ENCODE data around the gene RFC4. TPM values are rescaled to one million over a fixed set of nuclear protein-coding genes. Genes with fewer than 3 reads are reported as not detected.

Gene RFC4
- total and polyA plus RNA-seq, 2 experiments from 2014 or later = 73.3 to 107 TPM

DNA sequence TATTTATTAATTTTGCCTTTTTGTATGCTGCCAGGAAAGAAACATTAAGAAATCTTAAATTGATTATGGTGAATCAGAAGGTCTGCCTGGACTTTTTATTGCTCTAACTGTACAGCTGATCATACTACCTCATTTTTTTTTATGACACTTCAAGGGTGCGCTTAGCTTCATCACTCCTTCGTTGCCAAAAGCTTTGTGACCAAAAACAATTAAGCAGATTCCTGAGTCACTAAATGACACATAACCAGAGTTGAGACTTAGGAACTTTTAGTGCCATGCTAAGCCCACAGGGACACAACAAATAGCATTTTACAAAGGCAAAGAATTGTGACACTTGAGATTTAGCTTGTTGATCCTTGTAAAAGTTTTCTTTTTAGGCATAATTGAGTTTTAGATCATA is 41.2 kb upstream of the RFC4 start (continued):
- TF ChIP-seq REST (IDR thresholded peaks at IDR 0.05; ENCODE audit: unreplicated experiment) (no peak), EZH2phosphoT487 (IDR thresholded peaks at IDR 0.05; ENCODE audit: unreplicated experiment) (no peak), JUNB (IDR thresholded peaks at IDR 0.05; ENCODE audit: unreplicated experiment) (no peak)

DNA sequence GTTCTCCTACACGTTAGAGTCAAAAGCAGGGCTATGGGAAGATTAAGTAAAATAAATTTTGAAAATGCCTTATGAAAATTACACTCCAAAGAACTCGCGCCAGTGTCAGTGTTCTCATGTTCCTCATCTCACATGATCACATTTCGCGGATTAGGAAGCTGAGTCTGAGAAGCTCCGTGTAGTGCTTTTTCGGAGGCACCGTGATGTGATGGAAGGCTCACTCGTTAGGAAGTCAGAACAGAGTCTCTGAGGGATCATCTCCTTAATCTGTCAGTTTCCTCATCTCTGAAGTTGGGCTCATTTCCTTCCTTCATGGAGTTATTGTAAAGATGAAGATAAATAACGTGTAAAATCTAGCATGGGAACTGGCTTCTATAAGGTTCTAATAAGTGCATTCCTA is 39.5 kb upstream of the RFC4 start:
- Histone ChIP-seq H3F3A (replicated peaks; ENCODE audit: low read depth) (no peaks in the 10 kb centered on the region), H4K20me1 (replicated peaks; ENCODE audit: insufficient read depth) (no peaks in the 10 kb centered on the region), H3K36me3 (ENCODE audit: insufficient read depth) (no peaks in the 10 kb centered on the region), H3K9me2 (ENCODE audit: insufficient read depth) (no peaks in the 10 kb centered on the region), H3K4me2 (no peak overlapping the region), H3K79me2 (replicated peaks; ENCODE audit: insufficient read depth) (no peaks in the 10 kb centered on the region), H3K4me3 (no peak overlapping the region), H3K4me1 (ENCODE audit: insufficient read depth) (no peaks in the 10 kb centered on the region), H2AFZ (peak overlapping the region; percentile 52; the same call in 1 of the 2 replicates), H3K27ac (ENCODE audit: low read depth) (no peak overlapping the region), H3K27me3 (ENCODE audit: insufficient read depth) (no peaks in the 10 kb centered on the region)
- Mint-ChIP-seq H3K27ac (no peak overlapping the region), H3K4me1 (no peaks in the 10 kb centered on the region; the same call in 2 of the 3 replicates), H3K27me3 (ENCODE audit: insufficient read depth, low read depth, poor library complexity) (no peaks in the 10 kb centered on the region), H3K9me3 (no peaks in the 10 kb centered on the region), H3K4me3 (no peak overlapping the region), H3K36me3 (ENCODE audit: low read depth) (no peaks in the 10 kb centered on the region)
- DNase-seq (ENCODE audit: low spot score) (no peak), ATAC-seq (no peak)
- TF ChIP-seq CREB1 (CRISPR knock-in tag; IDR thresholded peaks at IDR 0.05; ENCODE audit: low read depth) (no peak), ZNF462 (CRISPR knock-in tag; IDR thresholded peaks at IDR 0.05) (no peak), EZH2 (IDR thresholded peaks at IDR 0.05; ENCODE audit: low read depth, unreplicated experiment) (no peak), JUNB (IDR thresholded peaks at IDR 0.05; ENCODE audit: unreplicated experiment) (no peak), CTCF (conservative IDR thresholded peaks at IDR 0.05; ENCODE audit: low read depth in 2 of 2) (no peak), ETS1 (IDR thresholded peaks at IDR 0.05) (no peak), NANOG (IDR thresholded peaks at IDR 0.05; ENCODE audit: borderline replicate concordance) (no peak), EZH2phosphoT487 (IDR thresholded peaks at IDR 0.05; ENCODE audit: unreplicated experiment) (no peak), ZNF114 (CRISPR knock-in tag; IDR thresholded peaks at IDR 0.05) (no peak), ZNF331 (CRISPR knock-in tag; IDR thresholded peaks at IDR 0.05; ENCODE audit: low read depth) (no peak), POLR2AphosphoS5 (IDR thresholded peaks at IDR 0.05; ENCODE audit: low read depth) (no peak)
